Fibroblast of skin of back (primary cell): ENCODE measurements around the gene CAB39.
"Not testable (repeated sequence)": the region's sequence is repeated elsewhere in the genome, so short reads cannot be mapped to it uniquely, and the experiment has no call there.

Experiments
- DNase-seq: peaks from one replicate; pipeline ENCODE4 v3.0.0-alpha.2; 2013

Gene CAB39

GRCh38 chr2:230684270-230685168 lies 28.1 kb upstream of the CAB39 start:
- DNase-seq, result peak; percentile 33

GRCh38 chr2:230685178-230685577 lies 27.5 kb upstream of the CAB39 start:
- DNase-seq, result no peak

- peak; percentile 39 for DNase-seq
Observed at GRCh38 chr2:230687498-230687897, 25.1 kb upstream of the CAB39 start.

GRCh38 chr2:230688490-230688889 lies 24.2 kb upstream of the CAB39 start:
- no peak for DNase-seq

GRCh38 chr2:230690439-230690838 lies 22.2 kb upstream of the CAB39 start:
- no peak for DNase-seq

GRCh38 chr2:230691005-230691647 lies 21.5 kb upstream of the CAB39 start:
- peak; percentile 71 for DNase-seq

GRCh38 chr2:230692760-230693159 lies 19.9 kb upstream of the CAB39 start:
- DNase-seq, result peak; percentile 21

- DNase-seq, result no peak
Observed at GRCh38 chr2:230693411-230693810, 19.2 kb upstream of the CAB39 start.

GRCh38 chr2:230694241-230694640 lies 18.4 kb upstream of the CAB39 start:
- no peak for DNase-seq

- DNase-seq, result no peak
Observed at GRCh38 chr2:230695551-230695950, 17.1 kb upstream of the CAB39 start.

- DNase-seq, result no peak
Observed at GRCh38 chr2:230696670-230697069, 16.0 kb upstream of the CAB39 start.

- no peak for DNase-seq
Observed at GRCh38 chr2:230697676-230698075, 15.0 kb upstream of the CAB39 start.

- not testable (repeated sequence) for DNase-seq
Observed at GRCh38 chr2:230698753-230699152, 13.9 kb upstream of the CAB39 start.

- DNase-seq, result no peak
Observed at GRCh38 chr2:230700447-230700846, 12.2 kb upstream of the CAB39 start.

- DNase-seq, result no peak
Observed at GRCh38 chr2:230701308-230701707, 11.3 kb upstream of the CAB39 start.

- DNase-seq, result not testable (repeated sequence)
Observed at GRCh38 chr2:230702457-230702856, 10.2 kb upstream of the CAB39 start.

- no peak for DNase-seq
Observed at GRCh38 chr2:230703514-230703913, 9.1 kb upstream of the CAB39 start.

GRCh38 chr2:230706053-230706521 lies 6.6 kb upstream of the CAB39 start:
- no peak for DNase-seq

- no peak for DNase-seq
Observed at GRCh38 chr2:230706966-230707365, 5.7 kb upstream of the CAB39 start.

GRCh38 chr2:230708204-230708603 lies 4.4 kb upstream of the CAB39 start:
- no peak for DNase-seq

GRCh38 chr2:230711224-230711623 lies 1.4 kb upstream of the CAB39 start:
- no peak for DNase-seq

- DNase-seq, result peak; percentile 45
Observed at GRCh38 chr2:230713331-230714135, 891 bp downstream of the CAB39 start.

GRCh38 chr2:230714136-230714480 lies 1.5 kb downstream of the CAB39 start:
- peak; percentile 84 for DNase-seq
